CD8-positive, alpha-beta memory T cell (primary cell): ENCODE results near the gene RNF4. TPM values are rescaled to one million over a fixed set of nuclear protein-coding genes. Genes with fewer than 3 reads are reported as not detected.
"Not testable (repeated sequence)": the region's sequence is repeated elsewhere in the genome, so short reads cannot be mapped to it uniquely, and the experiment has no call there.

Experiments used
- CTCF ChIA-PET: fragments of 350-600 bp; sonication (Branson Sonifier 250); formaldehyde crosslinking; loops from one replicate; lab custom pipeline; 2021; ENCODE audit warnings: antibody characterized with exemption; lab: Charles Lee
- POLR2A ChIA-PET: fragments of 350-600 bp; sonication (Branson Sonifier 250); formaldehyde crosslinking; loops from one replicate; lab custom pipeline; 2021; ENCODE audit warnings: antibody characterized with exemption; lab: Charles Lee
- DNase-seq, 5 donors: peaks; one replicate each; pipeline versions ENCODE4 v3.0.0 to v3.0.0-alpha.2; 2020 to 2022; ENCODE audit warnings: mixed read lengths in 1 of 5
- H3K27ac ChIP-seq: one replicate; pipeline ENCODE4 v1.7.0; 2013; ENCODE audit warnings: low read depth, mild to moderate bottlenecking, low read length, moderate library complexity
- H3K27me3 ChIP-seq: 2 replicates; pipeline ENCODE4 v1.7.0; 2013; ENCODE audit warnings: low read length, mild to moderate bottlenecking; ENCODE audit not compliant: insufficient read depth, poor library complexity, severe bottlenecking
- H3K36me3 ChIP-seq: 2 replicates; pipeline ENCODE4 v1.7.0; 2013; ENCODE audit warnings: mild to moderate bottlenecking, low read length, moderate library complexity; ENCODE audit not compliant: insufficient read depth
- H3K4me1 ChIP-seq: 2 replicates; pipeline ENCODE4 v1.7.0; 2013; ENCODE audit warnings: mild to moderate bottlenecking, low read length, moderate library complexity; ENCODE audit not compliant: insufficient read depth
- H3K4me3 ChIP-seq: 2 replicates; pipeline ENCODE4 v1.7.0; 2013; ENCODE audit warnings: mild to moderate bottlenecking, low read length
- H3K9me3 ChIP-seq: 2 replicates; pipeline ENCODE4 v1.7.0; 2013; ENCODE audit warnings: mild to moderate bottlenecking, low read length
- H3K27ac Mint-ChIP-seq, 8 donors: one replicate each; pipeline ENCODE4 v1.8.0; 2020 to 2021; ENCODE audit warnings: mixed read lengths in 8 of 8, mild to moderate bottlenecking in 6 of 8, inconsistent platforms in 3 of 8, moderate library complexity in 3 of 8
- H3K27me3 Mint-ChIP-seq, 2 donors: one replicate each; pipeline ENCODE4 v1.8.0; 2020 to 2021; ENCODE audit warnings: mixed read lengths in 2 of 2, mild to moderate bottlenecking in 1 of 2, moderate library complexity in 1 of 2
- H3K36me3 Mint-ChIP-seq, 3 donors: one replicate each; pipeline ENCODE4 v1.8.0; 2020 to 2021; ENCODE audit warnings: mixed read lengths in 3 of 3, inconsistent platforms in 1 of 3, mild to moderate bottlenecking in 1 of 3
- H3K4me1 Mint-ChIP-seq, 3 donors: one replicate each; pipeline ENCODE4 v1.8.0; 2020 to 2021; ENCODE audit warnings: mixed read lengths in 3 of 3, inconsistent platforms in 1 of 3, mild to moderate bottlenecking in 1 of 3
- H3K4me3 Mint-ChIP-seq, 7 donors: one replicate each; pipeline ENCODE4 v1.8.0; 2020 to 2021; ENCODE audit warnings: mixed read lengths in 7 of 7, mild to moderate bottlenecking in 6 of 7, moderate library complexity in 4 of 7, inconsistent platforms in 2 of 7
- H3K9me3 Mint-ChIP-seq, 5 donors: one replicate each; pipeline ENCODE4 v1.8.0; 2020 to 2022; ENCODE audit warnings: mixed read lengths in 5 of 5, mild to moderate bottlenecking in 3 of 5, moderate library complexity in 2 of 5, inconsistent platforms in 1 of 5
- polyA plus RNA-seq: library from polyadenylated mRNA; unstranded; fragments of 300-500 nt; fragmentation: Illumina TruSeq; gene quantifications from one replicate; pipeline ENCODE4 v1.2.3, GENCODE V29; 2021
- total RNA-seq, 2 experiments: library from RNA; stranded (reverse); gene quantifications; one replicate each; pipeline ENCODE4 v1.2.3, GENCODE V29; 2021

The RNF4 gene
- total and polyA plus RNA-seq, 3 experiments from 2014 or later, result 94.8 to 98.1 (median 95.4) TPM

DNA sequence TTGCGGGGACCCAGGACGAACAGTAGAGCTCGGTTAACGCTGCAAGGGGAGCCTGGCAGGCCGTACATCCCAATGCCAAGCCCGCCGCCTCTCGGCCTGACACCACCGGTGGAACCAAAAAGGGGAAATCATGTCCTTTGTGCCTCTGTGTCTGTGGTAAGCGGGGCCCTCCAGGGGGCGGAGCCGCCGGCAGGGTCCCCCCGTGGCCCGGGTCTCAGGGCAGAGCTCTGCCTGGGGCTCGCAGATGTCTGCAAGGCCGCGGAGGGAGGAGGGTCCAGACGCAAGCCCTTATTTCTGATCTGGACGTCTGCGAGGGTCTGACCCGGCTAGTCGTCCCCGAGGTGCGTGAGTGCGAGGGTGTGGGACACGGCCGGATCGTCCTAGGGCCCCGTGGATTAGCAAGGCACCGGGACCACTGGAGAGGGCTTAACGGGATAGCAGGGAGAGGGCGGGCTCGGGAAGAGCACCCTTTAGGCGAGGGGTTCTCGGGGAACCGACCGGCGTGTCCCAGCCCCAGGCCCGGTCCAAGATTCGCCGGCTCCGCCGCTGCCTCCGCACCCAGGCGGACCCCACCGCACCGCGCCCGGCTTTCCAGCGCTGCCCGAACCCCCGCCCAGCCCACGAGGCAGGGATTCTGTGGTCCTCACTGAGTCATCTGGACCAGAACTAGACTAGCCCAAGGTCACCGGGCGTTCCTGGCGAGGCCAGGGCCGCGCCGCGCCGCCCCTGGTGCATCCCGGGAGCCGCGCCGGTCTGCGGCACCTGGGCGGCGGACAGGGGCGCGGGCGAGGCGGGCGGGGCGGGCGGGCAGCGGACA, 66.7 kb downstream of the RNF4 start:
- peak; percentile 29 to 72 (median 43) for DNase-seq
- Histone ChIP-seq H3K27me3 (no peaks in the 10 kb centered on the region), H3K36me3 (no peaks in the 10 kb centered on the region), H3K27ac (peak overlapping the region; percentile 80), H3K9me3 (no peaks in the 10 kb centered on the region), H3K4me3 (peak overlapping the region; percentile 68), H3K4me1 (peaks cover 27% of the 10 kb centered on the region)
- peaks cover 0 to 7% (median 0%) of the 10 kb centered on the region in 3 donors for H3K36me3 Mint-ChIP-seq
- no peaks in the 10 kb centered on the region for H3K27me3 Mint-ChIP-seq
- peak overlapping the region; percentile 85 to 94 (median 89) for H3K4me3 Mint-ChIP-seq
- CTCF ChIA-PET, result interaction anchor here (0.6 to 1.4 kb wide), 5 partner anchors 13 to 245 kb away, joined by 3 to 5 read pairs (median 3); partner anchors contain the start of gene CFAP99
- peaks cover 16 to 35% (median 20%) of the 10 kb centered on the region in 3 donors for H3K4me1 Mint-ChIP-seq
- POLR2A ChIA-PET, result interaction anchor here (0.6 to 1.9 kb wide), 10 partner anchors 48 to 428 kb away, joined by 3 to 18 read pairs (median 4); partner anchors contain the start of genes CFAP99, GRK4, MXD4 and RNF4
- H3K9me3 Mint-ChIP-seq, result no peaks in the 10 kb centered on the region
- peak overlapping the region; percentile 84 to 95 (median 94) for H3K27ac Mint-ChIP-seq

DNA sequence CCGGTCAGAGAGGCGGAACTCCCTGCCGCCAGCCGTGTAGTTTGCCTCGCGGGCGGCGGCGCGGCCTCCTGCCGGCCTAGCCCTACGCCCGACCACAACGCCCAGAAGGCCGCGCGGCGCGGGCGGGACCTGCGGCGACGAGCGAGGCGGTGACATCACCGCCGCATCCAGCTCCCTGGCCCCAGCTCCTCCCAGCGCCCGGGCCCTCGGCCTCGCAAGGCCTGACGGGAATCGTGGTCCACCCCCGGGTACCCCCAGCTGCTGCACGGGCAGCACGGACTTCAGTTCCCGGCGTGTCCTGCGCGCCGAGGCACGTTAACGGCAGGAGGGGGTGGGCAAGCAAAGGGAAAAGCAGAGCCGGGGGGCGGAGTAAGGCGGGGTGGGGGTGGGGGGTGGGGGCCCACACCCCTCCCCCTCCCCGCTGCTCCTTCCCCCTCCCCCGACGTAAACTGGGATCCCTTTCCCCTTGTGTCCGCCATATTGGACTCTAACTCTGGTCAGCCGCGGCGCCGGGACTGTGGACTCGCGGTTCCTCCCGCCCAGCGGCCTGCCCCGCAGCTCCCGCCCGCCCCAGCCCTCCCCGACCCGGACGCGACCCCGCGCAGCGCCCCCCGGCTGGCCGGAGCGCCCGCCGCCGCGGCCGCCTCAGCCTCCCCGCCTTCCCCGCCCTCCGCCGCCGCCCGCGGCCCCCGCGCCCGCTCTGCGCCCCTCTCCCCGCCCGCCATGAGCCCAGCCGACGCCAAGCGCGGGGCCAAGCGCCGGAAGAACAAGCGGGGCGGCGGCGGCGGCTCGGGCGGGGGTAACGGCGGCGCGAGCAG, 67.5 kb downstream of the RNF4 start, which contains the start of gene FAM193A:
TSS of gene FAM193A (plus strand) at position 455 of the 818 bp plus-strand sequence. CDS start at position 724, 269 bp downstream.
- CTCF ChIA-PET, result interaction anchor here (1.0 to 1.4 kb wide), 6 partner anchors 69 to 537 kb away, joined by 3 to 4 read pairs (median 3); partner anchors contain the start of gene CFAP99
- Mint-ChIP-seq H3K9me3 (no peaks in the 10 kb centered on the region), H3K4me3 (peak within 1 kb of the TSS; percentile 88 to 97 (median 91)), H3K27ac (peak within 1 kb of the TSS; percentile 93 to 95 (median 94)), H3K27me3 (no peaks in the 10 kb centered on the region), H3K4me1 (peaks cover 16 to 42% (median 20%) of the 10 kb centered on the region in 3 donors), H3K36me3 (peaks cover 0 to 7% (median 0%) of the 10 kb centered on the region in 3 donors)
- Histone ChIP-seq H3K4me3 (peak within 1 kb of the TSS; percentile 80), H3K36me3 (no peaks in the 10 kb centered on the region), H3K27me3 (no peaks in the 10 kb centered on the region), H3K9me3 (no peaks in the 10 kb centered on the region), H3K27ac (peak within 1 kb of the TSS; percentile 80), H3K4me1 (peaks cover 27% of the 10 kb centered on the region)
- peak; percentile 97 to 100 (median 99) for DNase-seq
- POLR2A ChIA-PET, result interaction anchor here (0.6 to 1.9 kb wide), 12 partner anchors 49 to 427 kb away, joined by 3 to 18 read pairs (median 4); partner anchors contain the start of genes CFAP99, GRK4, MXD4 and RNF4

DNA sequence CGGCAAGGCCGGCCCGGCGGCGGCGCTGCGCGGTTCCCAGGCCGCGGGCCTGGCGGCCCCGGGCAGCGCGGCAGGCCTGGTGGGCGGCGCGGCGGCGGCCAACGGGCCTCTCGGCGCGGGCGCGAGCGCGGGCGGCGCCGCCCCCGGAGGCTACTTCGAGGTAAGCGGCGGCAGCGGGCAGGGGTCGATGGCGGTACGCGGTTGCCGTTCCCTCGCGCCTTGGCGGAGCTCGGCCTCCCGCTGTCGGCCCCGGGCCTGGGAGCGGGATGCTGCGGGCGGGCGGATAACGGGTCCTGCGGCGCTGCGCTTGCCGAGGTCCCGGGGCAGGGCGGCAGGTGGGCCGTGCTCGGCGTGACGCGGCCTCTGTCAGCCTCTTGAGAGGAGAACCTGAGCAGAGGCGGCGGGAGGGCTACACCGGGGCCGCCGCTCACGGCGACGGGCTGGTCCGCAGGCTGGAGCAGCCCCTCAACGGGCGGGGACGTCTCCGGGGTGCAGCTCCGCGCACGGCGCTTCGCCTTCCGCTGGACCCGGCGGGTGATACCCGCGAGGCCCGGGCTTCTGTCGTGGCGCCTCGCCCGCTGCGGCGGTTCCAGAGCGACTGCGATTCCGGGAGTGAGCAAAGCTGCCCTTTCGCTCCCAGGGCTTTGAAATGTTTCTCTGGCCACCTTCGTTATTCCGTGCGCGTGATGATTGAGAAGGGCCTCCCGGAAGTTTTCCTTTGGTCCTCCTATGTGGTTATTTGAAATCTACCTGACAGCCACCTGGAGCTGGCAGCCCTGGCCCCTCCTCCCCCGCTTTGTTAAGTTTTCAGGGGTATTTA, 68.3 kb downstream of the RNF4 start:
- Mint-ChIP-seq H3K4me3 (peak overlapping the region; percentile 87 to 97 (median 91)), H3K27me3 (no peaks in the 10 kb centered on the region), H3K36me3 (peaks cover 0 to 7% (median 0%) of the 10 kb centered on the region in 3 donors), H3K9me3 (no peaks in the 10 kb centered on the region), H3K27ac (peak overlapping the region; percentile 82 to 95 (median 93)), H3K4me1 (peaks cover 16 to 46% (median 26%) of the 10 kb centered on the region in 3 donors)
- ChIA-PET CTCF (interaction anchor here (1.0 to 1.2 kb wide), 2 partner anchors 316 to 536 kb away, joined by 3 read pairs; no protein-coding TSS in a partner anchor), POLR2A (interaction anchor here (1.3 to 1.9 kb wide), 2 partner anchors 68 to 426 kb away, joined by 5 to 7 read pairs; partner anchors contain the start of genes GRK4 and RNF4)
- peak; percentile 46 to 73 (median 53) for DNase-seq
- Histone ChIP-seq H3K27me3 (no peaks in the 10 kb centered on the region), H3K9me3 (no peaks in the 10 kb centered on the region), H3K36me3 (no peaks in the 10 kb centered on the region), H3K4me1 (peaks cover 27% of the 10 kb centered on the region), H3K27ac (peak overlapping the region; percentile 72), H3K4me3 (peak overlapping the region; percentile 80)

DNA sequence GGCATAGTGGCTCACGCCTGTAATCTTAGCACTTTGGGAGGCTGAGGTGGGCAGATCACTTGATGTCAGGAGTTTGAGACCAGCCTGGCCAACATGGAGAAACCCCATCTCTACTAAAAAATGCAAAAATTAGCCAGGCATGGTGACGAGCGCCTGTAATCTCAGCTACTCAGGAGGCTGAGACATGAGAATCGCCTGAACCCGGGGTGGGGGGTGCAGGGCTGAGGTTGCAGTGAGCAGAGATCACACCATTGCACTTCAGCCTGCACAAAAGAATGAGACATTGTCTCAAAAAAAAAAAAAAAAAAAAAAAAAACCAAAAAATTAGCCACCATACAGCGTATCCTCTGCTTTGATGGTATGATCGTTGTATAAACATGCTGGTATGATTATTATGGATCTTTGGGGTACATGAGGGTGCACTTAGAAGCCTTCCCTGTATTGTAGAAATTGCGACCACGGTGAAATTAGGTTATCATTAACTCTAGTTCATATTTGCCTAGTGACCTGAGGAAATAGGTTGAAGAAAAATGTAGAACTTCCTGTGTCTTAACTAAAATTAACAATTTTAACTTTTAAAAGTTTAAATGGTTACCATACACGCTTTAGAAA, 74.8 kb downstream of the RNF4 start:
- POLR2A ChIA-PET, H3K4me3 ChIP-seq: not testable (repeated sequence)
- CTCF ChIA-PET, result interaction anchor here (1.0 kb wide), 1 partner anchor 351 kb away, joined by 3 read pairs; no protein-coding TSS in a partner anchor

DNA sequence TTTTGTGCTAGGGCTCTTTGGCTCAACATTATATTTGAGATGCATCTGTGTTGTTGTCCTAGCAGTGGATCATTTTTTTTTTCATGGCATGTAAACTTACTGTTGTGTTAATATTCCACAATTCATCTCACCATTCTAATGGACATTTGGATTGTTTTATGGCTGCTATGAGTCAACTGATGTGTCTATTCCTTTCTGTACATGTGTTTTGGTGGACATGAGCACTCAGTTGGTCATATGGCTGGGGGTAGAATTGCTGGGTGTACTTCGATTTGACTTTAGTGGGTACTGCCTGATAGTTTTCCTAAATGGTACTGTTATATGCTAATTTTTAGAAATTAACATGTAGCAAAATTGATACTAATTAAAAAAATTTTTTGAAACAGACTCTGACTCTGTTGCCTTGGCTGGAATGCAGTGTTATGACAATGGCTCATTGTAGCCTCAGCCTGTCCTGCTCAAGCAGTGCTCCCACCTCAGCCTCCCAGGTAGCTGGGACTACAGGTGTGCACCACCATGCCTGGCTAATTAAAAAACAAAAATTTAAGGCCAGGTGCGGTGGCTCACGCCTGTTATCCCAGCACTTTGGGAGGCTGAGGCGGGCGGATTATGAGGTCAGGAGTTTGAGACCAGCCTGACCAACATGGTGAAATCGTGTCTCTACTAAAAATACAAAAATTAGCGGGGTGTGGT, 76.6 kb downstream of the RNF4 start:
- H3K27ac Mint-ChIP-seq, result peak overlapping the region in 3 of 8 donors; percentile 32 to 75 (median 57)
- H3K27me3 ChIP-seq, result no peaks in the 10 kb centered on the region
- H3K27ac ChIP-seq, result no peak overlapping the region
- DNase-seq, result no peak
- no peak overlapping the region for H3K4me3 ChIP-seq
- peaks cover 6% of the 10 kb centered on the region for H3K4me1 ChIP-seq
- no peaks in the 10 kb centered on the region for H3K27me3 Mint-ChIP-seq
- no peaks in the 10 kb centered on the region for H3K9me3 Mint-ChIP-seq
- POLR2A ChIA-PET, result no interaction called here
- no peaks in the 10 kb centered on the region for H3K9me3 ChIP-seq
- H3K4me1 Mint-ChIP-seq, result peaks cover 18 to 60% (median 48%) of the 10 kb centered on the region in 3 donors
- CTCF ChIA-PET, result no interaction called here
- no peak overlapping the region for H3K4me3 Mint-ChIP-seq
- peaks cover 0 to 7% (median 0%) of the 10 kb centered on the region in 3 donors for H3K36me3 Mint-ChIP-seq
- no peaks in the 10 kb centered on the region for H3K36me3 ChIP-seq

More for the DNA sequence above, 74.8 kb downstream of the RNF4 start:
- not testable (repeated sequence) for H3K27me3 ChIP-seq, H3K9me3 Mint-ChIP-seq, H3K36me3 Mint-ChIP-seq, H3K27me3 Mint-ChIP-seq, H3K9me3 ChIP-seq, H3K27ac ChIP-seq, H3K36me3 ChIP-seq, DNase-seq, H3K4me3 Mint-ChIP-seq
- H3K4me1 Mint-ChIP-seq, result peaks cover 26 to 65% (median 53%) of the 10 kb centered on the region in 3 donors
- peaks cover 16% of the 10 kb centered on the region for H3K4me1 ChIP-seq
- peak overlapping the region in 1 of 8 donors; percentile 32 for H3K27ac Mint-ChIP-seq

DNA sequence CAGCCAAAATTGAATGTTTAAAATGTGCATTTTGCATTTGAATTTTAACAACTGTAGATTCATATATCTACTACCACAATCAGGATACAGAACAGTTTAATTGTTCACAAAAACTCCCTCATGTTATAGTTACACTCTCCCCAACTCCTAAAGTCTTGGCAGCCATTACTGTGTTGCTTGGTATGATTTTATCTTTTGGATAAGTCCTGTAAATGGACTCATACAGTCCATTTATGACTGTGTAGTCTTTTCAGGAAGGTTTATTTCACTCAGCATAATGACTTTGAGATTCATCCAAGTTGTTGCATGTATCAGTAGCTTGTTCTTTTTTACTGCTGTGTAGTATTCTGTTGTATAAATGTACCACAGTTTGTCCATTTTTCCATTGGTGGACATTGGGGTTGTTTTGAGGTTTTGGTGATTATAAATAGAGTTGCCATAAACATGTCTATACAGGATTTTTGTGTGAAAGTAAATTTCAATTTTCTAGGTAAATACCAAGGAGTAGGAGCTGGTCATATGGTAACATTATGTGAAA, 77.4 kb downstream of the RNF4 start:
- Histone ChIP-seq H3K27me3 (no peaks in the 10 kb centered on the region), H3K36me3 (no peaks in the 10 kb centered on the region), H3K4me3 (no peak overlapping the region), H3K27ac (no peak overlapping the region), H3K9me3 (no peaks in the 10 kb centered on the region), H3K4me1 (peaks cover 6% of the 10 kb centered on the region)
- ChIA-PET CTCF (no interaction called here), POLR2A (no interaction called here)
- Mint-ChIP-seq H3K9me3 (no peaks in the 10 kb centered on the region), H3K27me3 (no peaks in the 10 kb centered on the region), H3K27ac (peak overlapping the region in 4 of 8 donors; percentile 13 to 40 (median 29)), H3K4me1 (peaks cover 22 to 57% (median 54%) of the 10 kb centered on the region in 3 donors), H3K36me3 (peaks cover 0 to 8% (median 0%) of the 10 kb centered on the region in 3 donors), H3K4me3 (no peak overlapping the region)
- DNase-seq, result no peak
